ENCODE results near the gene C1QTNF3. TPM values are rescaled to one million over a fixed set of nuclear protein-coding genes. Genes with fewer than 3 reads are reported as not detected.
A peak's percentile ranks its signal among the peaks of the same experiment; 100 is the strongest.

Gene C1QTNF3
- total RNA-seq, 1 donor = 1.9 TPM

DNA sequence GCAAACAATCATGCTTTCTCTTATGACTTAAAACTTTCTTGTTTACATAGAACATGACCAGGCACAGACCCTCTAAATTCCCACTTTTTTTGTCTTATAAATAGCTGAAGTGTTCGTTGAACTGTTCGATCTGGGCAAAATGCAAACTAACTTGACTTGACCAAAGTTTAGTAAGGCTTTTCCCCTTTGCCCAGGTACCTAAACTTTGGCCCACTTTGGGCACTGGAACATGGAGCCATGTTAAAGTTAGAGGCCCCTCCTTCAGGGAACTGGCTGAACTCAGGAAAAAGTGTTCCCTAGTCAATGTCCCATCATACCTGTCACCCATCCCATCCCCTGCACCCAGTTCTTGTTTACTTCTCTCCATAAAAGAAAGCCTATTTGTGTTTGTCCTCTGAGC lies 25.8 kb downstream of the C1QTNF3 start:
- no peak for DNase-seq (ENCODE audit: low read depth)
- no peak for TF ChIP-seq CTCF (IDR thresholded peaks at IDR 0.05; ENCODE audit: insufficient read depth, low read length)

GRCh38 chr5:34016750-34017149 lies 26.3 kb downstream of the C1QTNF3 start:
- H3K4me3 ChIP-seq (ENCODE audit: low read depth, low read length) = no peak overlapping the region
- no peak for DNase-seq (ENCODE audit: low read depth)
- TF ChIP-seq CTCF (IDR thresholded peaks at IDR 0.05; ENCODE audit: insufficient read depth, low read length) = no peak

More for the DNA sequence above, 25.8 kb downstream of the C1QTNF3 start:
- H3K4me3 ChIP-seq (ENCODE audit: low read depth, low read length) = no peak overlapping the region

- no peak for DNase-seq (ENCODE audit: low read depth)
These were observed 26.8 kb downstream of the C1QTNF3 start for GRCh38 chr5:34016222-34016621.

GRCh38 chr5:34015120-34015822 lies 27.7 kb downstream of the C1QTNF3 start:
- TF ChIP-seq CTCF (IDR thresholded peaks at IDR 0.05; ENCODE audit: insufficient read depth, low read length) = no peak
- DNase-seq (ENCODE audit: low read depth) = no peak
- H3K4me3 ChIP-seq (ENCODE audit: low read depth, low read length) = no peak overlapping the region

More at GRCh38 chr5:34016222-34016621, 26.8 kb downstream of the C1QTNF3 start:
- TF ChIP-seq CTCF (IDR thresholded peaks at IDR 0.05; ENCODE audit: insufficient read depth, low read length) = no peak
- H3K4me3 ChIP-seq (ENCODE audit: low read depth, low read length) = no peak overlapping the region

- DNase-seq (ENCODE audit: low read depth) = no peak
- H3K4me3 ChIP-seq (ENCODE audit: low read depth, low read length) = no peak overlapping the region
- TF ChIP-seq CTCF (IDR thresholded peaks at IDR 0.05; ENCODE audit: insufficient read depth, low read length) = no peak
These were observed 28.4 kb downstream of the C1QTNF3 start for GRCh38 chr5:34014626-34015025.

GRCh38 chr5:34013547-34013946 lies 29.5 kb downstream of the C1QTNF3 start:
- DNase-seq (ENCODE audit: low read depth) = no peak
- no peak for TF ChIP-seq CTCF (IDR thresholded peaks at IDR 0.05; ENCODE audit: insufficient read depth, low read length)
- H3K4me3 ChIP-seq (ENCODE audit: low read depth, low read length) = no peak overlapping the region

GRCh38 chr5:34012791-34013190 lies 30.2 kb downstream of the C1QTNF3 start:
- TF ChIP-seq CTCF (IDR thresholded peaks at IDR 0.05; ENCODE audit: insufficient read depth, low read length) = no peak
- H3K4me3 ChIP-seq (ENCODE audit: low read depth, low read length) = no peak overlapping the region
- DNase-seq (ENCODE audit: low read depth) = peak; percentile 92
